ENCODE data around the gene STXBP2. TPM values are rescaled to one million over a fixed set of nuclear protein-coding genes. Genes with fewer than 3 reads are reported as not detected.

The STXBP2 gene
- total and polyA plus RNA-seq, 9 of the 15 experiments (the other 6 are each of a cell fraction or from before 2014, with no cell fraction given) = 2.5 to 163 (median 71.3) TPM

DNA sequence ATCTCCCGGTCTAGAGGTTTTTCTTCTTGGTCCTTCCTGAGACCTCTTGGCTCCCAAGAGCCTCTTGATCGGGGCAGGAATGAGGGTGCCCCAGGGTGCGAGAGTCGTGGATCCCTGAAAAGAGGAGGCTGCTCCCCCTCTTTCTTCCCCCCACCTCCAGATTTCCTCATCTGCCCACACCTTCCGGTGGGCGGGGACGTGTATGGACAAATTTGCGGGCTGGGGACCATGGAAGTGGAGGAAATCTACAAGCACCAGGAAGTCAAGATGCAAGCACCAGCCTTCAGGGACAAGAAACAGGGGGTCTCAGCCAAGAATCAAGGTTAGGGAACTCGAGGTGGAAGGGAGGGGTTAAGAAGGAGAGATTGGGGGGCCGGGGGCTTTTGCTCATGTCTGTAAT is 39.9 kb downstream of the STXBP2 start, which contains the start of gene MCEMP1 (continued):
- TF ChIP-seq, protein P1, sequence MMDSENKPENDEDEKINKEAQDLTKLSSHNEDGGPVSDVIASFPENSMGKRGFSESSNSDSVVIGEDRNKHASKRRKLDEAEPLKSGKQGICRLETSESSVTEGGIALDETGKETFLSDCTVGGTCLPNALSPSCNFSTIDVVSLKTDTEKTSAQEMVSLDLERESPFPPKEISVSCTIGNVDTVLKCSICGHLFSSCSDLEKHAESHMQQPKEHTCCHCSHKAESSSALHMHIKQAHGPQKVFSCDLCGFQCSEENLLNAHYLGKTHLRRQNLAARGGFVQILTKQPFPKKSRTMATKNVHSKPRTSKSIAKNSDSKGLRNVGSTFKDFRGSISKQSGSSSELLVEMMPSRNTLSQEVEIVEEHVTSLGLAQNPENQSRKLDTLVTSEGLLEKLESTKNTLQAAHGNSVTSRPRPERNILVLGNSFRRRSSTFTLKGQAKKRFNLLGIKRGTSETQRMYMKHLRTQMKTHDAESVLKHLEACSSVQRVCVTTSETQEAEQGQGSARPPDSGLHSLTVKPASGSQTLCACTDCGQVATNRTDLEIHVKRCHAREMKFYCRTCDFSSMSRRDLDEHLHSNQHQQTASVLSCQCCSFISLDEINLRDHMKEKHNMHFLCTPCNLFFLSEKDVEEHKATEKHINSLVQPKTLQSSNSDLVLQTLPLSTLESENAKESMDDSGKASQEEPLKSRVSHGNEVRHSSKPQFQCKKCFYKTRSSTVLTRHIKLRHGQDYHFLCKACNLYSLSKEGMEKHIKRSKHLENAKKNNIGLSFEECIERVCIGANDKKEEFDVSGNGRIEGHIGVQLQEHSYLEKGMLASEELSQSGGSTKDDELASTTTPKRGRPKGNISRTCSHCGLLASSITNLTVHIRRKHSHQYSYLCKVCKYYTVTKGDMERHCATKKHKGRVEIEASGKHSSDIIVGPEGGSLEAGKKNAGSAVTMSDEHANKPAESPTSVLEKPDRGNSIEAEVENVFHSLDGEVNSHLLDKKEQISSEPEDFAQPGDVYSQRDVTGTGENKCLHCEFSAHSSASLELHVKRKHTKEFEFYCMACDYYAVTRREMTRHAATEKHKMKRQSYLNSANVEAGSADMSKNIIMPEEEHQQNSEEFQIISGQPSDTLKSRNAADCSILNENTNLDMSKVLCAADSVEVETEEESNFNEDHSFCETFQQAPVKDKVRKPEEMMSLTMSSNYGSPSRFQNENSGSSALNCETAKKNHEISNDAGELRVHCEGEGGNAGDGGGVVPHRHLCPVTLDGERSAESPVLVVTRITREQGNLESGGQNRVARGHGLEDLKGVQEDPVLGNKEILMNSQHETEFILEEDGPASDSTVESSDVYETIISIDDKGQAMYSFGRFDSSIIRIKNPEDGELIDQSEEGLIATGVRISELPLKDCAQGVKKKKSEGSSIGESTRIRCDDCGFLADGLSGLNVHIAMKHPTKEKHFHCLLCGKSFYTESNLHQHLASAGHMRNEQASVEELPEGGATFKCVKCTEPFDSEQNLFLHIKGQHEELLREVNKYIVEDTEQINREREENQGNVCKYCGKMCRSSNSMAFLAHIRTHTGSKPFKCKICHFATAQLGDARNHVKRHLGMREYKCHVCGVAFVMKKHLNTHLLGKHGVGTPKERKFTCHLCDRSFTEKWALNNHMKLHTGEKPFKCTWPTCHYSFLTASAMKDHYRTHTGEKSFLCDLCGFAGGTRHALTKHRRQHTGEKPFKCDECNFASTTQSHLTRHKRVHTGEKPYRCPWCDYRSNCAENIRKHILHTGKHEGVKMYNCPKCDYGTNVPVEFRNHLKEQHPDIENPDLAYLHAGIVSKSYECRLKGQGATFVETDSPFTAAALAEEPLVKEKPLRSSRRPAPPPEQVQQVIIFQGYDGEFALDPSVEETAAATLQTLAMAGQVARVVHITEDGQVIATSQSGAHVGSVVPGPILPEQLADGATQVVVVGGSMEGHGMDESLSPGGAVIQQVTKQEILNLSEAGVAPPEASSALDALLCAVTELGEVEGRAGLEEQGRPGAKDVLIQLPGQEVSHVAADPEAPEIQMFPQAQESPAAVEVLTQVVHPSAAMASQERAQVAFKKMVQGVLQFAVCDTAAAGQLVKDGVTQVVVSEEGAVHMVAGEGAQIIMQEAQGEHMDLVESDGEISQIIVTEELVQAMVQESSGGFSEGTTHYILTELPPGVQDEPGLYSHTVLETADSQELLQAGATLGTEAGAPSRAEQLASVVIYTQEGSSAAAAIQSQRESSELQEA (IDR thresholded peaks at IDR 0.05; ENCODE audit: low read depth) = no peak
- TF ChIP-seq EGR1 (conservative IDR thresholded peaks at IDR 0.05) = peak; percentile 69
- TF ChIP-seq CREBBP (IDR thresholded peaks at IDR 0.05; ENCODE audit: low read depth, low read length) = no peak
- TF ChIP-seq ELF1 (tag; IDR thresholded peaks at IDR 0.05) = 0 out of 2 replicates have a peak, but pooled peaks have one; percentile 52
- TF ChIP-seq DACH1 (IDR thresholded peaks at IDR 0.05; ENCODE audit: partially characterized antibody) = no peak
- TF ChIP-seq ZKSCAN3 (CRISPR knock-in tag; IDR thresholded peaks at IDR 0.05) = no peak
- TF ChIP-seq TSC22D4 (tag; IDR thresholded peaks at IDR 0.05) = no peak
- TF ChIP-seq HOXB6 (CRISPR knock-in tag; IDR thresholded peaks at IDR 0.05; ENCODE audit: borderline replicate concordance) = no peak
- TF ChIP-seq PRPF4 (IDR thresholded peaks at IDR 0.05; ENCODE audit: insufficient read depth, low read depth, low read length, poor library complexity, severe bottlenecking) = no peak
- TF ChIP-seq RFX5 (IDR thresholded peaks at IDR 0.05; ENCODE audit: low read depth, low read length) = no peak
- TF ChIP-seq PCBP2 (IDR thresholded peaks at IDR 0.05; ENCODE audit: low read depth, low read length, poor library complexity, severe bottlenecking) = no peak
- no peak for TF ChIP-seq FOXJ3 (CRISPR knock-in tag; IDR thresholded peaks at IDR 0.05)
- TF ChIP-seq ZBTB7A (IDR thresholded peaks at IDR 0.05; ENCODE audit: borderline replicate concordance, control insufficient read depth, low read depth, low read length) = 0 out of 2 replicates have a peak, but pooled peaks have one; percentile 7
